Measurements from ENCODE around the gene NOC3L. TPM values are rescaled to one million over a fixed set of nuclear protein-coding genes. Genes with fewer than 3 reads are reported as not detected.

The NOC3L gene
- total RNA-seq, 1 experiment from 2014 or later: 39.0 TPM

- POLR2A ChIA-PET: no interaction called here
- no peaks in the 10 kb centered on the region for H3K27me3 Mint-ChIP-seq (ENCODE audit: insufficient read depth, unreplicated experiment)
- H3K27ac Mint-ChIP-seq (ENCODE audit: low read depth, unreplicated experiment): no peak overlapping the region
- DNase-seq (ENCODE audit: unreplicated experiment): no peak
- no peaks in the 10 kb centered on the region for H3K9me3 Mint-ChIP-seq (ENCODE audit: unreplicated experiment)
- H3K4me1 Mint-ChIP-seq (ENCODE audit: insufficient read depth, unreplicated experiment): peaks cover under 1% of the 10 kb centered on the region
- no peak overlapping the region for H3K4me3 Mint-ChIP-seq (ENCODE audit: unreplicated experiment)
- intact Hi-C loops (cut with micrococcal nuclease): no loop called here
- CTCF ChIA-PET: no interaction called here
- BruUV-seq (replicated peaks): no TSS peak
- no peaks in the 10 kb centered on the region for H3K36me3 Mint-ChIP-seq (ENCODE audit: insufficient read depth, unreplicated experiment)
- TF ChIP-seq, protein P1, sequence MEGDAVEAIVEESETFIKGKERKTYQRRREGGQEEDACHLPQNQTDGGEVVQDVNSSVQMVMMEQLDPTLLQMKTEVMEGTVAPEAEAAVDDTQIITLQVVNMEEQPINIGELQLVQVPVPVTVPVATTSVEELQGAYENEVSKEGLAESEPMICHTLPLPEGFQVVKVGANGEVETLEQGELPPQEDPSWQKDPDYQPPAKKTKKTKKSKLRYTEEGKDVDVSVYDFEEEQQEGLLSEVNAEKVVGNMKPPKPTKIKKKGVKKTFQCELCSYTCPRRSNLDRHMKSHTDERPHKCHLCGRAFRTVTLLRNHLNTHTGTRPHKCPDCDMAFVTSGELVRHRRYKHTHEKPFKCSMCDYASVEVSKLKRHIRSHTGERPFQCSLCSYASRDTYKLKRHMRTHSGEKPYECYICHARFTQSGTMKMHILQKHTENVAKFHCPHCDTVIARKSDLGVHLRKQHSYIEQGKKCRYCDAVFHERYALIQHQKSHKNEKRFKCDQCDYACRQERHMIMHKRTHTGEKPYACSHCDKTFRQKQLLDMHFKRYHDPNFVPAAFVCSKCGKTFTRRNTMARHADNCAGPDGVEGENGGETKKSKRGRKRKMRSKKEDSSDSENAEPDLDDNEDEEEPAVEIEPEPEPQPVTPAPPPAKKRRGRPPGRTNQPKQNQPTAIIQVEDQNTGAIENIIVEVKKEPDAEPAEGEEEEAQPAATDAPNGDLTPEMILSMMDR (IDR thresholded peaks at IDR 0.05; ENCODE audit: unreplicated experiment): no peak
These were observed 12.6 kb upstream of the NOC3L start for GRCh38 chr10:94375374-94375773.

GRCh38 chr10:94370501-94370900 is 7.8 kb upstream of the NOC3L start:
- H3K27me3 Mint-ChIP-seq (ENCODE audit: insufficient read depth, unreplicated experiment): no peaks in the 10 kb centered on the region
- no TSS peak for BruUV-seq (replicated peaks)
- ChIA-PET POLR2A (interaction anchor here (0.9 to 2.1 kb wide), 3 partner anchors 9 to 568 kb away, joined by 3 to 7 read pairs (median 3); no protein-coding TSS in a partner anchor), CTCF (interaction anchor here (0.5 to 1.5 kb wide), 3 partner anchors 73 to 546 kb away, joined by 3 to 4 read pairs (median 3); no protein-coding TSS in a partner anchor)
- no peak overlapping the region for H3K27ac Mint-ChIP-seq (ENCODE audit: low read depth, unreplicated experiment)
- no peak overlapping the region for H3K4me3 Mint-ChIP-seq (ENCODE audit: unreplicated experiment)
- DNase-seq (ENCODE audit: unreplicated experiment): no peak
- H3K36me3 Mint-ChIP-seq (ENCODE audit: insufficient read depth, unreplicated experiment): no peaks in the 10 kb centered on the region
- no peaks in the 10 kb centered on the region for H3K4me1 Mint-ChIP-seq (ENCODE audit: insufficient read depth, unreplicated experiment)
- intact Hi-C loops (cut with micrococcal nuclease): no loop called here
- TF ChIP-seq, protein P1 (IDR thresholded peaks at IDR 0.05; ENCODE audit: unreplicated experiment): no peak
- no peaks in the 10 kb centered on the region for H3K9me3 Mint-ChIP-seq (ENCODE audit: unreplicated experiment)

DNA sequence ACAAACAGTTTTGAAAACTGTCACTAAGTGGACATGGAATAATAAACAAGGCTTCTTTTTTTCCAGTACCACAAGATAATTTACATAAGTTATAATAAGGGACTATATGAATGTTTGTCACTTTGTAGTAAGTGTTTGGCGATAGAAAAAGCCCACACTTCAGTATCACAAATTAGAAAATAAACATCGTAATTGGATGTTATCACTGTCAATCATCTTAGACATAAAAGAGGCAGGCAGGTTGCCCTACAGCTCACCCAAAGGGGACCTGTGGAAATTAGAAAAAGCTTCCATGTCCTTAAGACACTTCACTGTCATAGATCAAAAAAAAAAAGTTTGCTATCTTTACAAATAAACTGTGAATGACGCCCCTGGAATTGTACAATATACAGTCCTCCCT is 3.6 kb upstream of the NOC3L start:
- Mint-ChIP-seq H3K36me3 (ENCODE audit: insufficient read depth, unreplicated experiment) (no peaks in the 10 kb centered on the region), H3K9me3 (ENCODE audit: unreplicated experiment) (no peaks in the 10 kb centered on the region), H3K27ac (ENCODE audit: low read depth, unreplicated experiment) (no peak overlapping the region), H3K4me1 (ENCODE audit: insufficient read depth, unreplicated experiment) (peaks cover 6% of the 10 kb centered on the region), H3K27me3 (ENCODE audit: insufficient read depth, unreplicated experiment) (no peaks in the 10 kb centered on the region), H3K4me3 (ENCODE audit: unreplicated experiment) (no peak overlapping the region)
- TF ChIP-seq, protein P1 (IDR thresholded peaks at IDR 0.05; ENCODE audit: unreplicated experiment): no peak
- BruUV-seq (replicated peaks): no TSS peak
- ChIA-PET CTCF (interaction anchor here (0.7 to 1.0 kb wide), 3 partner anchors 11 to 1327 kb away, joined by 3 to 4 read pairs (median 3); partner anchors contain the start of gene TCTN3), POLR2A (interaction anchor here (0.6 to 1.0 kb wide), 6 partner anchors 31 to 619 kb away, joined by 3 to 4 read pairs (median 3); no protein-coding TSS in a partner anchor)
- intact Hi-C loops (cut with micrococcal nuclease): no loop called here
- DNase-seq (ENCODE audit: unreplicated experiment): no peak

DNA sequence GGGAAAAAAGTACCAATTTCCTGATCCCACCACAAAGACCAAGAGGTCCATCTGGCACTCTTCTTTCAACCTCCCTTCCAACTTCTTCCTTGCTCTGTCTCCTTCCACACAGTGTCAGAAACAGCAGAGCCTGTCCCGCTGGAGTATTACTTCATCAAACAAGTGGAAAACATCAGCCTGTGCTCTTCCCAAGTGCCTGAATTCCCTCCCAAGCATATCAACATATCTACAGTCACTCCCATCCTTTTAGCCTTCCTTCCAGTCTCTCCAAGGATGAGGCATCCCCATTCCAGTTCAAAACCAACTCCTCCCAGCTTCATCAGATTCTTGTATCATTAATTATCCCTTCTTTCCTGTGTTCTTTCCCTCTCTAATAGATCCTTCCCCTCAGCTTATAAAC is 1.7 kb upstream of the NOC3L start:
- no peak overlapping the region for H3K27ac Mint-ChIP-seq (ENCODE audit: low read depth, unreplicated experiment)
- intact Hi-C loops (cut with micrococcal nuclease): loop anchor here (5.0 kb wide), 1 partner anchor 78 kb away; no protein-coding TSS in a partner anchor
- POLR2A ChIA-PET: no interaction called here

More for the DNA sequence above, 1.7 kb upstream of the NOC3L start:
- no peaks in the 10 kb centered on the region for H3K9me3 Mint-ChIP-seq (ENCODE audit: unreplicated experiment)
- TF ChIP-seq, protein P1 (IDR thresholded peaks at IDR 0.05; ENCODE audit: unreplicated experiment): no peak
- no peaks in the 10 kb centered on the region for H3K27me3 Mint-ChIP-seq (ENCODE audit: insufficient read depth, unreplicated experiment)
- no TSS peak for BruUV-seq (replicated peaks)
- CTCF ChIA-PET: interaction anchor here (0.6 to 1.4 kb wide), 4 partner anchors 70 to 438 kb away, joined by 3 to 4 read pairs (median 4); no protein-coding TSS in a partner anchor
- H3K36me3 Mint-ChIP-seq (ENCODE audit: insufficient read depth, unreplicated experiment): peaks cover 9% of the 10 kb centered on the region
- no peak for DNase-seq (ENCODE audit: unreplicated experiment)
- peaks cover 12% of the 10 kb centered on the region for H3K4me1 Mint-ChIP-seq (ENCODE audit: insufficient read depth, unreplicated experiment)
- peak overlapping the region; percentile 26 for H3K4me3 Mint-ChIP-seq (ENCODE audit: unreplicated experiment)
